WTC11 (cell line): Measurements from ENCODE around the gene CLHC1. TPM values are rescaled to one million over a fixed set of nuclear protein-coding genes. Genes with fewer than 3 reads are reported as not detected.

Source experiments
- ATAC-seq: fragments of 200-7000 bp; cut with Tn5 transposase; 2 replicates; pipeline ENCODE4 v1.10.0; 2021; ENCODE audit warnings: mild to moderate bottlenecking, moderate library complexity
- CTCF ChIA-PET: fragments of 300-600 bp; sonication (Branson Sonifier 250); formaldehyde crosslinking; loops from one replicate; lab custom pipeline; 2021; ENCODE audit warnings: antibody characterized with exemption; lab: Charles Lee
- POLR2A ChIA-PET: fragments of 350-600 bp; sonication (Branson Sonifier 250); formaldehyde crosslinking; loops from one replicate; lab custom pipeline; 2021; ENCODE audit warnings: antibody characterized with exemption; lab: Charles Lee
- DNase-seq: peaks from one replicate; pipeline ENCODE4 v3.0.0; 2021; ENCODE audit warnings: low spot score
- H3K27ac Mint-ChIP-seq: 2 replicates; pipeline ENCODE4 v1.8.0; 2021; ENCODE audit warnings: mixed read lengths
- H3K27me3 Mint-ChIP-seq: 2 replicates; pipeline ENCODE4 v1.8.0; 2021; ENCODE audit warnings: low read depth, mild to moderate bottlenecking, moderate library complexity, mixed read lengths
- H3K36me3 Mint-ChIP-seq: 2 replicates; pipeline ENCODE4 v1.8.0; 2021; ENCODE audit warnings: mixed read lengths
- H3K4me1 Mint-ChIP-seq: 2 replicates; pipeline ENCODE4 v1.8.0; 2022; ENCODE audit warnings: mixed read lengths
- H3K4me3 Mint-ChIP-seq: 2 replicates; pipeline ENCODE4 v1.8.0; 2021; ENCODE audit warnings: mild to moderate bottlenecking, moderate library complexity, mixed read lengths
- H3K9me3 Mint-ChIP-seq: 2 replicates; pipeline ENCODE4 v1.8.0; 2021; ENCODE audit warnings: mixed read lengths
- ATF6 ChIP-seq: sonication (generic); formaldehyde crosslinking; IDR thresholded peaks from 2 replicates; pipeline ENCODE4 v1.8.1; 2023; ENCODE audit warnings: mild to moderate bottlenecking, missing genetic modification reagents
- CREB1 ChIP-seq: sonication (generic); formaldehyde crosslinking; IDR thresholded peaks from 2 replicates; pipeline ENCODE4 v1.8.0; 2023; ENCODE audit warnings: mild to moderate bottlenecking, missing genetic modification reagents
- EMX1 ChIP-seq: fragments of 250-450 bp; sonication (Bioruptor Pico); IDR thresholded peaks from 2 replicates; pipeline ENCODE4 v1.8.0; 2021; ENCODE audit warnings: mild to moderate bottlenecking
- FOXK1 ChIP-seq: sonication (generic); formaldehyde crosslinking; IDR thresholded peaks from 2 replicates; pipeline ENCODE4 v1.8.0; 2022; ENCODE audit warnings: mild to moderate bottlenecking, moderate library complexity, missing genetic modification reagents
- JAZF1 ChIP-seq: fragments of 250-450 bp; sonication (Bioruptor Pico); IDR thresholded peaks from 2 replicates; pipeline ENCODE4 v1.9.0; 2021; ENCODE audit warnings: moderate library complexity, mild to moderate bottlenecking, inconsistent platforms
- NFATC4 ChIP-seq: fragments of 250-450 bp; sonication (Bioruptor Pico); IDR thresholded peaks from 2 replicates; pipeline ENCODE4 v1.9.0; 2021; ENCODE audit warnings: mild to moderate bottlenecking
- NR1H2 ChIP-seq: sonication (generic); formaldehyde crosslinking; IDR thresholded peaks from 2 replicates; pipeline ENCODE4 v1.9.0; 2021; ENCODE audit warnings: mild to moderate bottlenecking, moderate library complexity, missing genetic modification reagents
- USF1 ChIP-seq: sonication (generic); formaldehyde crosslinking; IDR thresholded peaks from 2 replicates; pipeline ENCODE4 v1.8.0; 2022; ENCODE audit warnings: mild to moderate bottlenecking, missing genetic modification reagents
- ZNF121 ChIP-seq: sonication (generic); formaldehyde crosslinking; IDR thresholded peaks from 2 replicates; pipeline ENCODE4 v1.8.0; 2023; ENCODE audit warnings: missing genetic modification reagents
- ZNF425 ChIP-seq: fragments of 250-450 bp; sonication (Bioruptor Pico); conservative IDR thresholded peaks from 2 replicates; pipeline ENCODE4 v1.9.0; 2021; ENCODE audit warnings: mild to moderate bottlenecking
- ZNF532 ChIP-seq: fragments of 250-450 bp; sonication (Bioruptor Pico); IDR thresholded peaks from 2 replicates; pipeline ENCODE4 v1.9.0; 2021; ENCODE audit warnings: mild to moderate bottlenecking, borderline replicate concordance
- ZNF671 ChIP-seq: fragments of 250-450 bp; sonication (Bioruptor Pico); IDR thresholded peaks from 2 replicates; pipeline ENCODE4 v1.8.0; 2021; ENCODE audit warnings: mild to moderate bottlenecking
- total RNA-seq: library from RNA; stranded (reverse); gene quantifications from 3 replicates; pipeline ENCODE4 v1.2.3, GENCODE V29; 2021
- TF ChIP-seq, protein P1 (sequence below): fragments of 250-450 bp; sonication (Bioruptor Pico); IDR thresholded peaks from 2 replicates; pipeline ENCODE4 v1.8.0; 2021; ENCODE audit warnings: mild to moderate bottlenecking
- TF ChIP-seq, protein P2 (sequence below): sonication (generic); formaldehyde crosslinking; IDR thresholded peaks from 2 replicates; pipeline ENCODE4 v1.8.1; 2023; ENCODE audit warnings: mild to moderate bottlenecking, missing genetic modification reagents, moderate library complexity
- TF ChIP-seq, protein P3 (sequence below): sonication (generic); formaldehyde crosslinking; IDR thresholded peaks from 2 replicates; pipeline ENCODE4 v1.8.1; 2022; ENCODE audit warnings: low read depth, missing genetic modification reagents, borderline replicate concordance

The CLHC1 gene
- total RNA-seq, 1 experiment from 2014 or later, result 7.5 TPM

DNA sequence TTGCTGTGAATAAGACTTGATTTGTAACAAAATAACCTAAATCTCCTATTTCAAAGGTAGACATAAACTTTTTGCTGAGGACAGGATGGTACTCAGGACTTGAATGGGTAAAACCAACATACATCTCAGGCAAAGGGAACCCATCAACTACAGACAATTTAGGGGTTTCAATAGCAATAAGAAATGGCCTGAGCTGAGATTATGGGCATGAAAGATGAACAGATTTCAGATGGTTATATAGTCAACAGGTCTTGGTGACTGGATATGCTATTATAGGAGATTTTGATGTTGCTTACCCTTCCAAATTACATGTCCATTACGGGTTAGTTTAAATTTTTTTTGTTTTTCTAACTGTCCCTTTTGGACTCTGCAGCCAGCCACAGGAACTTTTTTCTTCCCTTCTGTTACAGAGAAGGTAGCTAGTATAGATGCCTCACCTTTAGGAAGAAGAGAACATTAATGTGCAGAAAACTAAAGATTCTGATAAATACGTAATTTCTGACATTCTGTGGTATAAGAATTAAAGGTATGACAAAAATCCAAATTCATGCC lies 5.0 kb upstream of the CLHC1 start:
- CTCF ChIA-PET, result no interaction called here
- TF ChIP-seq EMX1 (CRISPR knock-in tag), result peak; percentile 68; the same call in 1 of the 2 replicates
- TF ChIP-seq ZNF671 (CRISPR knock-in tag), result 0 out of 2 replicates have a peak, but pooled peaks have one; percentile 54
- TF ChIP-seq, protein P1, sequence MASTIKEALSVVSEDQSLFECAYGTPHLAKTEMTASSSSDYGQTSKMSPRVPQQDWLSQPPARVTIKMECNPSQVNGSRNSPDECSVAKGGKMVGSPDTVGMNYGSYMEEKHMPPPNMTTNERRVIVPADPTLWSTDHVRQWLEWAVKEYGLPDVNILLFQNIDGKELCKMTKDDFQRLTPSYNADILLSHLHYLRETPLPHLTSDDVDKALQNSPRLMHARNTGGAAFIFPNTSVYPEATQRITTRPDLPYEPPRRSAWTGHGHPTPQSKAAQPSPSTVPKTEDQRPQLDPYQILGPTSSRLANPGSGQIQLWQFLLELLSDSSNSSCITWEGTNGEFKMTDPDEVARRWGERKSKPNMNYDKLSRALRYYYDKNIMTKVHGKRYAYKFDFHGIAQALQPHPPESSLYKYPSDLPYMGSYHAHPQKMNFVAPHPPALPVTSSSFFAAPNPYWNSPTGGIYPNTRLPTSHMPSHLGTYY (CRISPR knock-in tag), result peak; percentile 92
- TF ChIP-seq, protein P2, sequence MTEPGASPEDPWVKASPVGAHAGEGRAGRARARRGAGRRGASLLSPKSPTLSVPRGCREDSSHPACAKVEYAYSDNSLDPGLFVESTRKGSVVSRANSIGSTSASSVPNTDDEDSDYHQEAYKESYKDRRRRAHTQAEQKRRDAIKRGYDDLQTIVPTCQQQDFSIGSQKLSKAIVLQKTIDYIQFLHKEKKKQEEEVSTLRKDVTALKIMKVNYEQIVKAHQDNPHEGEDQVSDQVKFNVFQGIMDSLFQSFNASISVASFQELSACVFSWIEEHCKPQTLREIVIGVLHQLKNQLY, result no peak
- TF ChIP-seq NFATC4 (CRISPR knock-in tag), result 0 out of 2 replicates have a peak, but pooled peaks have one; percentile 47
- no peak for TF ChIP-seq NR1H2
- TF ChIP-seq USF1, result no peak
- peak; percentile 36; the same call in 1 of the 2 replicates for TF ChIP-seq ZNF532
- peak; percentile 59 for TF ChIP-seq ZNF425 (CRISPR knock-in tag)
- H3K36me3 Mint-ChIP-seq, result peaks cover 45% of the 10 kb centered on the region

GRCh38 chr2:55235724-55236538 lies 3.8 kb upstream of the CLHC1 start:
- no peaks in the 10 kb centered on the region for H3K27me3 Mint-ChIP-seq
- H3K4me1 Mint-ChIP-seq, result peaks cover 20% of the 10 kb centered on the region
- ChIA-PET POLR2A (no interaction called here), CTCF (no interaction called here)
- DNase-seq (no peak), ATAC-seq (no peak)
- TF ChIP-seq ZNF121 (peak; percentile 59; the same call in 1 of the 2 replicates), JAZF1 (CRISPR knock-in tag) (no peak)
- H3K9me3 Mint-ChIP-seq, result no peaks in the 10 kb centered on the region
- no peak overlapping the region for H3K4me3 Mint-ChIP-seq
- peaks cover 45% of the 10 kb centered on the region for H3K36me3 Mint-ChIP-seq
- peak overlapping the region; percentile 74 for H3K27ac Mint-ChIP-seq

More for the DNA sequence above, 5.0 kb upstream of the CLHC1 start:
- H3K4me3 Mint-ChIP-seq, result no peak overlapping the region
- peaks cover 15% of the 10 kb centered on the region for H3K4me1 Mint-ChIP-seq
- H3K27ac Mint-ChIP-seq, result no peak overlapping the region
- no peaks in the 10 kb centered on the region for H3K27me3 Mint-ChIP-seq
- no peak for ATAC-seq
- no peaks in the 10 kb centered on the region for H3K9me3 Mint-ChIP-seq
- no peak for DNase-seq
- POLR2A ChIA-PET, result interaction anchor here (0.8 kb wide), 1 partner anchor 155 kb away, joined by 8 read pairs; no protein-coding TSS in a partner anchor

- ATAC-seq, result no peak
- H3K27ac Mint-ChIP-seq, result peak overlapping the region; percentile 98
- H3K9me3 Mint-ChIP-seq, result no peaks in the 10 kb centered on the region
- DNase-seq, result no peak
- H3K27me3 Mint-ChIP-seq, result no peaks in the 10 kb centered on the region
- peaks cover 38% of the 10 kb centered on the region for H3K36me3 Mint-ChIP-seq
- ChIA-PET POLR2A (no interaction called here), CTCF (no interaction called here)
- H3K4me3 Mint-ChIP-seq, result peak overlapping the region; percentile 100
- H3K4me1 Mint-ChIP-seq, result peaks cover 25% of the 10 kb centered on the region
- TF ChIP-seq FOXK1 (CRISPR knock-in tag) (no peak), CREB1 (no peak), ATF6 (no peak)
- TF ChIP-seq, protein P3, sequence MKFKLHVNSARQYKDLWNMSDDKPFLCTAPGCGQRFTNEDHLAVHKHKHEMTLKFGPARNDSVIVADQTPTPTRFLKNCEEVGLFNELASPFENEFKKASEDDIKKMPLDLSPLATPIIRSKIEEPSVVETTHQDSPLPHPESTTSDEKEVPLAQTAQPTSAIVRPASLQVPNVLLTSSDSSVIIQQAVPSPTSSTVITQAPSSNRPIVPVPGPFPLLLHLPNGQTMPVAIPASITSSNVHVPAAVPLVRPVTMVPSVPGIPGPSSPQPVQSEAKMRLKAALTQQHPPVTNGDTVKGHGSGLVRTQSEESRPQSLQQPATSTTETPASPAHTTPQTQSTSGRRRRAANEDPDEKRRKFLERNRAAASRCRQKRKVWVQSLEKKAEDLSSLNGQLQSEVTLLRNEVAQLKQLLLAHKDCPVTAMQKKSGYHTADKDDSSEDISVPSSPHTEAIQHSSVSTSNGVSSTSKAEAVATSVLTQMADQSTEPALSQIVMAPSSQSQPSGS (CRISPR knock-in tag), result no peak
Observed at GRCh38 chr2:55233658-55233940, 1.5 kb upstream of the CLHC1 start.
